ENCODE measurements around the gene AP5Z1. TPM values are rescaled to one million over a fixed set of nuclear protein-coding genes. Genes with fewer than 3 reads are reported as not detected.

AP5Z1 gene, protein sequence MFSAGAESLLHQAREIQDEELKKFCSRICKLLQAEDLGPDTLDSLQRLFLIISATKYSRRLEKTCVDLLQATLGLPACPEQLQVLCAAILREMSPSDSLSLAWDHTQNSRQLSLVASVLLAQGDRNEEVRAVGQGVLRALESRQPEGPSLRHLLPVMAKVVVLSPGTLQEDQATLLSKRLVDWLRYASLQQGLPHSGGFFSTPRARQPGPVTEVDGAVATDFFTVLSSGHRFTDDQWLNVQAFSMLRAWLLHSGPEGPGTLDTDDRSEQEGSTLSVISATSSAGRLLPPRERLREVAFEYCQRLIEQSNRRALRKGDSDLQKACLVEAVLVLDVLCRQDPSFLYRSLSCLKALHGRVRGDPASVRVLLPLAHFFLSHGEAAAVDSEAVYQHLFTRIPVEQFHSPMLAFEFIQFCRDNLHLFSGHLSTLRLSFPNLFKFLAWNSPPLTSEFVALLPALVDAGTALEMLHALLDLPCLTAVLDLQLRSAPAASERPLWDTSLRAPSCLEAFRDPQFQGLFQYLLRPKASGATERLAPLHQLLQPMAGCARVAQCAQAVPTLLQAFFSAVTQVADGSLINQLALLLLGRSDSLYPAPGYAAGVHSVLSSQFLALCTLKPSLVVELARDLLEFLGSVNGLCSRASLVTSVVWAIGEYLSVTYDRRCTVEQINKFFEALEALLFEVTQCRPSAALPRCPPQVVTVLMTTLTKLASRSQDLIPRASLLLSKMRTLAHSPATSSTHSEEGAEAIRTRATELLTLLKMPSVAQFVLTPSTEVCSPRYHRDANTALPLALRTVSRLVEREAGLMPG
- 15.7 and 16.3 TPM in 2 replicates for total RNA-seq (2014; rRNA removed; shearing (Covaris generic))

DNA sequence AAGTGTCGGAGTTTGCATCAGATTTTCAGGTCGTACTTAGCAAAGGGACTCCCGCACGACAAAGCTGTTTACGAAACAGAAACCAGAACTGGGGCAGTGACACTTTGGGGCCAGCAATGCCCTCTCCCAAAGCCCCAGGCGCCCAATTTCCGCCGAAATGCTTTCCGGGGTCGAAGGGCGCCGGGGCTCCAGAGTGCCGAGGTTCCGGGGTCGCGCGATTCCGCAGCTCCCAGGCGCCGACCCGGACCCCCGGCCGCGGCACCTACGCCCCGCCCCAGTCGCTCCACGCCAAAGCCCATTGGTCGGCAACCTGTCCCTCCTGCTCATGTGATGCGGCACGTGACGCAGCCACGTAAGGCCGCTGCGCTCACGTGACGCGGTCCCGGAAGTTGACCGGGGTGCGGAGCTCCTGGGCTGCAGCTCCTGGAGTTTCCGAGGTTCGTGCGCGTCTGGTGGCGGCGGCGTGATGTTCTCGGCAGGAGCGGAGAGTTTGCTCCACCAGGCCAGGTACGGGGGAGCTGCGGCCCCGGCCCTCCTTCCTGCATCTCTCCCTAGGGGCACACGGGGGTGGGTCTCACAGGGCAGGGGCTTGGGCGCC, at the start of gene AP5Z1:
AP5Z1 (plus strand) TSS at position 374 of the 598 bp plus-strand sequence; CDS start at position 467, 93 bp downstream.
- peak; percentile 97 for DNase-seq (ENCODE audit: low read depth)

DNA sequence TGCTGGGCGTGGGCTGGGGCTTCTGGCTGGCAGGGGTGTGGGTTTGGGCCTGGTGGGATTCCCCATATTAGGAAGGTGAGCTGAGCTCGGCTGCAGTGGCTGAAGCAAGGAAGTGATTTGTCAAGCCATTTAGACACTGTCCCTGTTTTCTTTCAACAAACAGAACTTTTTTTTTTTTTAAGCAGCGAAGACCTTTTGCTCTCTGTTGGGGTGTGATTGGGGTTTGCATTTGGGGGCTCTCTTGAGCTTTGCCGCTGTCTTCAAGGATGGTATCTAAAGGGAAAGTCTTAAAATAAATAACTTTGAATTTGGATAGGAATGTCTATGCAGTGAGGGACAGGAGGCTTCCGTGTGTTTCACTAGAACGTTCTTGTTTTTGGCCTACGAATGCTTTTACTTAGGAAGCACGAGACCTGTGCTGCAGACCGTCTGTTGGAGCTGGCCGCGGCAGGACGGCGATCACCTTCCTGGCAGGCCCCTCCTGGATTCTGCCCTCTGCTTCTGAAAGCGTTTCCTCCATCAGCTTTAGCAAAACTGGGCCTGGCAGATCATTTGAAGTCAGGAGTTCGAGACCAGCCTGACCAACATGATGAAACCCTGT, 49.5 kb upstream of the AP5Z1 start:
- DNase-seq (ENCODE audit: low read depth), result no peak

DNA sequence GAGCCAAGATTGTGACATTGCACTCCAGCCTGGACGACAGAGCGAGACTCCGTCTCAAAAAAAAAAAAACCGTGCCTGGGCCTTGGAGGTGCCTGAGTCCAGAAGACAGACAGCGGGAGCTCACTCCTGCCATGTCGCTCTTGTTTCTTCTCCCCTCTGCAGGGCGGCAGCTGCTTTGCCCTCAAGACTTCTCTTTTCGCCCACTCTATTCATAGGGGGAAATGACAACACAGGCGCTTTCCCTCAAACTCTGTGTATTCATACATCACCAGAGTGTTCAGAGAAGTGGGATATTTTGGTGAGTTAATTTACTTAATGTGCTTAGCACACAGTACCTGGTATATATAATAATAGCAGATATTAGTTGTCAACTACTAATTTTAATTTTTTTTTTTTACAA, 48.9 kb upstream of the AP5Z1 start:
- no peak for DNase-seq (ENCODE audit: low read depth)

DNA sequence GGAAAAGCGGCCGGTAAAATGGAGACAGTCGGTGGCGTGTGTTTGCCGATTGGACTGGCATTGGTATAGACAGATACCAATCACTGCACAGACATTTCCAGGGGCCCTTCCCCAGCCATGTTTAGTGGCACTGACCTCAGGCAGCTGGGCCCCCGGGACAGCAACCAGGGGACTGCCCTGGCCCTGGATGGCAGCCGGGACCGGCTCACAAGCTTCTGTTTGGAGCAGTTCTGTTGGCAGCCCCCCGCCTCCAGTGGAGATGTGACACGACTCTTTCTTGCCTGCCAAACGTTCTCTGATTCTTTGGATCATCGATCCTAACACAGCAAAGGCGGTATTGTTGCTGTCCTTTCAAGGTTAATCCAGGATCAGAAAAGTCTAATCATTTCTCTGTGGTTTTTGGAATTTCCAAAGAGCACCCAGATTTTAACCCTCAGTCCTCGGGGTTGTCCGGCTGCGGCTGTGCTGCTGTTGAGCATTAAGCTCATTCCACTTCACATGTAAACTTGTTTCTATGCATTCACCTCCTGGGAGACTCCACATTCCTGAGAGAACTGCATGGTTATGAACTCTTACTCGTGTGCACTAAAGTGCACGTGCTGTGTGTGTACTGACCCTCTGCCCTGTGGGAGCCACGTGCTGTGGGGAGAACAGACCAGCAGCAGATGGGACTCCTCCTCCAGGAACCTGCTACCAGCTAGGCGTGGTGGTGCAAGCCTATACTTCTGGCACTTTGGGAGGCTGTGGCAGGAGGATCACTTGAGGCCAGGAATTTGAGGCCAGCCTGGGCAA, 47.3 kb upstream of the AP5Z1 start:
- DNase-seq (ENCODE audit: low read depth), result no peak

DNA sequence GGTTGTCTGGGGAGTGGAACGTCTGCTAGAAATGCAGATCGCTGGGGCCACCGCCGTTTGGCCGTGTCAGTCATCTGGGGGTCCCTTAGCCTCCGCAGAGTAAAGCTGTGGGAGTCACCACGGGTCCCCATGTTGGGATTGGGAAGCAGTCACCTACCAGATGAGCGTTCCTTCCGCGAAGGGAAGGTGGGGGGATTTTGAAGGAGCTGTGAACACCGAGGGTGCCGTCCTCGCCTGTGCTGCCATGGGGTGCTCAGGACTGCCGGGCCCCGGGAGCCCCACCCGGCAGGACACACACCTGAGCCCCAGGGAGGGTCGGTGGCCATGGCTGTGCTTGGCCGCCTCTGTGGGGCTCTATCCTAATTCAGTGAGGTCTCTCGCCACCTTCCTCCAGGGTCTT, 46.2 kb upstream of the AP5Z1 start:
- no peak for DNase-seq (ENCODE audit: low read depth)

DNA sequence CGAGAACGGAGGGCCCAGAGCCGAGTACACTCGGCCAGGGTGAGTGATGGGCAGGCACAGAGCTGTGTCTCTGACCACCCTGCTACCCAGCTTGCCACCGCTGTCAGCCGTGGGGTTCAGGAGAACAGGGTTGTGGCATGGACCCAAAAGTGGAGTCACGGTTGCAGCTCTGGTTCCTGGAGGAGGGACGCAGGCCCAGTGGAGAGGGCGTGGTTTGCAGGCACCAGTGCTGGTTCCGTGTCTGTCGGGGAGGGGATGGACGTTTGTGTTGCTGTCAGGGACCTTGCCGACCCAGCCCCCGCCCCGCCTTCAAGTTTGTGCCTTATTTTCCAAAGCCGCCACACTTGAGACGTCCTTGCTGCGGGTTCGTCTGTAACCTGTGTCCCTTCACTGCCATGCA, 45.1 kb upstream of the AP5Z1 start:
- no peak for DNase-seq (ENCODE audit: low read depth)

DNA sequence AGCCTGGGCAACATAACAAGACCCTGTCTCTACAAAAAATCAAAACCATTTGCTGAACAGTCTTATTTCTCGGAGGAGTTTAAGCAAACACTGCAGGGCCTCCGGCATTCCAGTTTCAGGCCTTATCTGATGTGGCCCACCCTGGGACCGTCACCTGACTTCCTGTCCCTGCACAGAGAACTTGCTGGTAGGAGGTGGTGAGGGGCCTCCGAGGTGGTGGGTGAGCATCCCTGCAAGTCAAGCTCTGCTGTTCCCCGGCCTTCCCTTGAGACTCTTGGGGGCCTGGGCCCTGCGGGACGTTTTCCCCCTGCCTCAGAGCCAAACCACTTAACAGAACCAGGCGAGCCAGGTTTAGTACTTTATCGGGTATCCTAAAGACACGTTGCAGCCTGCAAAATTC, 44.5 kb upstream of the AP5Z1 start:
- no peak for DNase-seq (ENCODE audit: low read depth)

DNA sequence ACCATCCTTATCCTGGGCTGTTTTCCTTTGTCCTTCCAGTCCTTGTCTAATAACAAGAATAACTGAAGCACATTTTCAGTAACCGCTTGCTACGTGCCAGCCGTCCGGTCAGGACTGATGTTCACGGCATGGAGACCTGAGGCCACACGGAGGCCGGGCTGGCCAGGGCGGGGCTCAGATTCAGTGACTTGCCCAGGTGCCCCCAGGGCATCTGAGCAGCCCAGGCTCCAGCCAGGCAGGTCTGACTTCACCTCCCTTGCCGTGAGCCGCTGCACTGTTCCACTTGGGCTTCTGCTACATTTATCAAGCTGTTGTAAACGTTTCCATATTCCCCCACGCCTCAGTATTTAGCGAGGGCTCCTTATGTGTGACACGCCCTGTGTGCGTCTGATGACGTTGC, 43.6 kb upstream of the AP5Z1 start:
- DNase-seq (ENCODE audit: low read depth), result no peak

DNA sequence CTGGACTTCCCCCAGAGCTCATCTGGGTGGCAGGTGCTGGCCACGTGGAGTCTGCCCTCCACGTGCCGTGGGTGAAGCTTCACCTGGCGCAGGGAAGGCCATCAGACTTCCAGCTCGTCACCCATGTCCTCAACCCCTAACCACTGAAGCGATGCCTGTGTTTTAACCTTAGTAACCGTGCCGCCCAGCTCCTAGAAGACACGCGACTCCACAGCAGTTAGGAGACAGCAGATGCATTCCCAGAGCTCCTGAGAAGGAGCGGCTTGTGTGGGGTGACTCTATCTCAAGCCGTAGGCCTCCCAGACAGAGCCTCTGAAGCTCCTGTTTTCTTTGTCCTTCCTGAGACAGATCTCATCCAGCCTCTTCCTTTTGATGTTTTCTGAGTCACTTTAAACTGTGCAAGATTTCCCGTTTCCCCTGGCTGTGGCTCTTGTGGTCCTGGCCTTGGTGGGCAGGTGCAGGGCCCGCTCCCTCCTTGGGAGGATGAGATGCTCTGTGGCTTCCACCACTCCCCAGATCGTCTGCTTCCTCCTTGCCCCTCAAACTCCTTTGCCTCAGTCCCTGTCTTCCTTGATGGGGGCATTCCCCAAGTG, 41.4 kb upstream of the AP5Z1 start:
- DNase-seq (ENCODE audit: low read depth), result no peak

DNA sequence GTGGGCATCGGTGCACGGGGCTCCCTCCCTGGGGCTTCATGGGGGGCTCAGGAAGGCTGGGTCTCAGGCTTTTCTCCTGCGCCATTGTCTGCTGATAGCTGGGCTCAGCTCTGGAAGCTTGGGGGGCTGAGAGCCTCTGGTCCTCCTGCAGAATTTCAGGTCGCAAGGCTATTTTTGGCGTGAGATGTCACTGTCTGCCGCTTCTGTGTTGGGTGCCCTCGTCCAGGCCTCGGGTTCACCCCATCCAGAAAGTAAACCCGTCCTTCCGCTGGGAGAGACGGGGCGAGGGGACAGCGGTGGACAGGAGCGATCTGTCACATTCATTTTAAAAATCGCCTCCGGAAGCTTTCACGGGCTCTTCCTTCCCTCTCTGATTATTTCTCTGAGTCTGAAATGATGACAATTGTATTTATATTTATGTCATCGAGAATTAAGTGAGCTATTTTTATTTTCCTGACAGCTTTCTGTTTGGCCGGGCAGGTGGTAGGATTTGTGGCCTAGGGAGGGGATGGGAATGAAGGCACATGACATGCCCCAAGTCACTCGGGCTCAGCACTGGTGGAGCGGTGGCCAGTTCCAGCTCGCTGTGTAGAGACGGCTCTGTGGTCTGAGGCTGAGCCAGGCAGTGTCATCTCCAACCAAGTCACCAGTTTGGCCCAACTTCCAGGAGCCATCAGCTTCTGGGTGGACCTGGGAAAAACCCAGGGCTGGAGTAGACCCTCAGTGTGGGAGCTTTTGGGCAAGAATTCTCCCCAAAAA, 40.7 kb upstream of the AP5Z1 start:
- no peak for DNase-seq (ENCODE audit: low read depth)

DNA sequence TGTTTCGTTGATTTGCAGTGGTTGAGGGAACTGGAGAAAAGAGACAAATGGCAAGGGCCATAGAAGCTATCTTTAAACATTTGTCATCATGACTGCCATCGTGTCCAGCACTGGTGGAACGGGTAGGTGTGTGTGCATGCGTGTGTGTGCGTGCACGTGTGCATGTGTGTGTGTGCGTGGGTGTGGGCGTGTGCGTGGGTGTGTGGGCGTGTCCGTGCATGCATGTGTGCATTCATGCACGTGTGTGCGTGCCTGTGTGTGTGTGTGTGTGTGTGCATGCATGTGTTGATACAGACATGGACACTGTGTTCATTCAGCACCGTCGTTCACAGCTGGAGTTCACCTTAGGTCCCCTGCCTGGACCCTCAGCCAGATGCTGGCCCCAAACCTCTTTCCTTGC, 38.1 kb upstream of the AP5Z1 start:
- DNase-seq (ENCODE audit: low read depth), result no peak

DNA sequence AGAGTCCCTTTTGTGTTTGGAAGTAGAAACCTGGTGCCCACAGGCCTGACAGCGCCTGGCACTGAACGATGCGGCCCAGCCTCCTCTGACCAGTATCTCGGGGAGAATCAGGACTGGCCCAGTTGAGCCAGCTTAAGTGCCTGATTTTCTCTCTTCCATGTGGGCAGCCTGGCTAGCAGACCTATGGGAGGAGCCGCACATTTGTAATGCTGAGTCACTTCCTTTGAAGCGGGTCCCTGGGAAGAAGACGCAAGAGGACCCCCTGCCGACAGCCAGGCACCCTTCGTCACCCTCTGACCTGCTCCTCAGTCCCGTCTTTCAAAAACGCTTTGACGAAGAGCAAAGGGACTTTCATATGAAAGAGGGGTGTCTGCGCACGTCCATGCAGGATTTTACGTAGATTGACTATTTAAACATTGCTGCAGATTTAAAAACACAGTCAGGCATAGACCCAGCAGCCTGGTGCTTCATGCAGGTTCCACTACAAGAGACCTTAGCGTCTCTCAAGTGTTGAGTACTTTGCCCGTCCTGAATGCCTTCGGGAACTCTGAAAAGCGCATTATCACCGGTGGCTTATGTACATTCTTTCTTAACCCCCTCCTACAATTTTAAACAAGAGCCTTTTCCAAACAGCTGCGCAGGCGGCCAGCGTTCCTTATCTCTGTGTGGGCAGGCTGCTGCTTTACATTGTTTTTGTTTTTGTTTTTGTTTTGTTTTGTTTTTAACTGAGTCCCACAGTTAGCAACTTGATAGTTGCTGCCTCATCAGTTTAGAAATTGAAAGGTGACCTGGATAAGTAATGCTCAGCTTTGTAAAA, 36.5 kb upstream of the AP5Z1 start:
- DNase-seq (ENCODE audit: low read depth), result peak; percentile 57

DNA sequence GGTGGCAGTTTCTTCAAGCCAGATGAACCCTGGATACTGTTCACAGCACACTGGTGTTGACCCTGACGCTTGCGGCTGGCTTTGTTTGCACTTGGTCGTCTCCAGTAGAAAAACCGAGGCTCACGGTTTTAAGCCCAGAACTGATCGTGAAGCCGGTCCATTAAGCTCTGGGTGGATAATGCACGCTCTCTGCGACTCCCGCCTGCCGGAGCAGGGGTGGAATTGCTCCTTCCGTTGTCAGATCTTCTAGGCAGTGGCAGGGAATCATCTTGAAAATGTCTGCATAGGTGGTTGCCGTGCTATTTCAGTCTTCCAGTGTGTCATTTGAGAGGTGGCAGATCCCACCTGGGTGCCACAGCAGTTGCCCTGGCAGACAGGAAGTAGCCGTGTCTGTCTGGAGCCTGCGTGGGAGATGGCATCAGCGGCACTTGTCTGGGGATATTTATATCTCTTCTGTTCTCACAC, 35.9 kb upstream of the AP5Z1 start:
- DNase-seq (ENCODE audit: low read depth), result no peak

DNA sequence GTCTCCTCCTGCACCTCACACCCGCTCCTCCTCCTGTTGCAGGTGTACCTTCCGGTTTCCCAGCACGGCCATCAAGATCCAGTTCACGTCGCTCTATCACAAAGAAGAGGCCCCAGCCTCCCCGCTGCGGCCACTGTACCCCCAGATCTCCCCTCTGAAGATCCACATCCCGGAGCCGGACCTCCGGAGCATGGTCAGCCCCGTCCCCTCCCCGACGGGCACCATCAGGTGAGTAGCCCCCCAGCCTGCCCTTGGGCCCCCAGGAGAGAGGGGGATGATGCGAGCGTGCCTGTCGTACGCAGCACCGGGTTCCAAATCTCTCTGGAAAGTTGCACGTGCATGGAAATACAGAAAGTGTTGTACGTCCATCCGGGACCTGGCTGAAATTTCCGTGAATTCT, 34.6 kb upstream of the AP5Z1 start:
- no peak for DNase-seq (ENCODE audit: low read depth)

DNA sequence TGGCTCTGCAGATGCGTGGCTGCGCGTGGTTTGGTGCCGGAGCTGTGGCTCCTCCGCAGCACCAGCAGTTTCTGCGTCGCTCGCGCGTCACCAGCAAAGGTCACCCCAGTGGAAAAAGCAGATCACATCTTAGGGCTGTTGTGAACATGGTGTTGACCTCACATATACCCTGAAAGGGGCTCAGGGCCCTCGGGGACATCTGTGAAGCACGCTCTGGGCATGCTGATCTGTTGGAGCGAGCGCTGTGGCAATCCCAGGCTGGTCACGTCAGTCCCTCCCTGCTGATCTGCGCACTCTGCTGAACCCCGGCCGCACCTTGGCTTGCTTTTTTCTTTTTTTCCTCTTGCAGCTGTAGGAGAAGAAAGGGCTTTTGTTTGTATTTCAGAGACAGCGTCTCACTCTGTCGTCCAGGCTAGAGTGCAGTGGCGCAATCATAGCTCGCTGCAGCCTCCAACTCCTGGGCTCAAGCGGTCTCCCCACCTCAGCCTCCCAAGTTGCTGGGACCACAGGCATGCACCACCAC, 33.3 kb upstream of the AP5Z1 start:
- no peak for DNase-seq (ENCODE audit: low read depth)

DNA sequence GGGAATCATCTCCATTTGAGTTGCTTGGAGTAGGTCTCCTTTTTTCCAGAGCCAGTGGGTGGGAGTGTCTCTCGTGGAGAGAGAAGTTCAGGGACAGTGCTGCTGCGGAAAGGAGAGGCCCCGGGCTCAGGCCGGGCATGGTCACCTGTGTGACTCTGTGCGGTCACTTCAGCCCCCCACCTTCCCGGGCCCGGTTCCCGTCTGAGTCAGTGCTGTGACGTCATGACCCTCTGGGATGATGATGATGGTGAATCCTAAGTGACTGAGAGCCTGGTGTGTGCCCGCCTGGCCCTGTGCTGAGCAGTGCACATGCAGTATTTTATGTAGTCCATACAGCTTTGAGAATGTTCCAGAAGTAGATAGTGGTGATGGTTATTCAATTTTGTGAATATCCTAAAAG, 32.6 kb upstream of the AP5Z1 start:
- DNase-seq (ENCODE audit: low read depth), result no peak

DNA sequence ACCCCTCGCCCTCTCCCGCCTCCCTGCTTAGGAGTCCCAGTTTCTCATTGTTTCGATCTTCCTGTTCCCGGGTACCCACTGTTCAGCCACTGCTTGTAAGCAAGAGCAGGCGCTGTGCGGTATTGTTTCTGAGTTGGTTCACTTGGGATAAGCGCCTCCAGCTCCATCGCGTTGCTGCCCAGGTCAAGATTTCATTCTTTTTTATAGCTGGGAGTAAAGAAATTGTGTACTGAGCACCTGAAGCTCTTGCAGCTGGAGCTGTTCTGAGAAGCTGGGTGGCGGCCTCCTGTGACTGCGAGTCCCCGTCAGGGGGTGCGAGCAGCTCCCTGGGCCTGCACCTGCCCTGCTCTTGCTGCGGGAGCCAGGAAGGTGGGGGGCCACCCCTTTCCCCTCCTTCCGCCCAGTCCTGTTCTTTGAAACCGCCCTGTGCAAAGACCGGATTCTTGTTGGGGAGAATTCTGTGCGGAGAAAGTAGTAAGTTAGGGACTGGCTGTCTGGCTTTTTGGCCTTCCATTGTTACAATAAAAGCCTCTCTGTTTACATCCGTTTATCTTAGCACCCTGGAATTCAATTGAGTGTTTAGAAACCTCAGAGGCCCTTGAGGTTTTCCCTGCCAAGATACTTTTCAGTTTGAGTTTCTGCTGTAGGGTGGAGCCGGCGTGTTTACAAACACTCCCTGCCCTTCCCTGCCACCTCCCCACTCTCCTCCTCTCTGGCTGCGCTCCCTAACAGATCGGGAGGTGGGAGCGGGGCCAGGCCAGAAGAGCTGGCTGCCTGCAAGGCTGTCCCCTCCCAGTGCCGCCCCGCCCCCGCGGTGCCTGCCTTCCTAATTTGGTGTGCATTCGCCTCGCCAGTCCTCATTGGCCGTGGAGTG, 30.8 kb upstream of the AP5Z1 start:
- peak; percentile 100 for DNase-seq (ENCODE audit: low read depth)
